ENCODE measurements around the gene SLCO3A1.

SLCO3A1 gene

GRCh38 chr15:92003515-92004067, 150.1 kb downstream of the SLCO3A1 start:
- DNase-seq (ENCODE audit: low read depth in 2 of 2) = no peak

- no peak for DNase-seq (ENCODE audit: low read depth in 2 of 2)
Observed at GRCh38 chr15:92005154-92005553, 151.6 kb downstream of the SLCO3A1 start.

DNA sequence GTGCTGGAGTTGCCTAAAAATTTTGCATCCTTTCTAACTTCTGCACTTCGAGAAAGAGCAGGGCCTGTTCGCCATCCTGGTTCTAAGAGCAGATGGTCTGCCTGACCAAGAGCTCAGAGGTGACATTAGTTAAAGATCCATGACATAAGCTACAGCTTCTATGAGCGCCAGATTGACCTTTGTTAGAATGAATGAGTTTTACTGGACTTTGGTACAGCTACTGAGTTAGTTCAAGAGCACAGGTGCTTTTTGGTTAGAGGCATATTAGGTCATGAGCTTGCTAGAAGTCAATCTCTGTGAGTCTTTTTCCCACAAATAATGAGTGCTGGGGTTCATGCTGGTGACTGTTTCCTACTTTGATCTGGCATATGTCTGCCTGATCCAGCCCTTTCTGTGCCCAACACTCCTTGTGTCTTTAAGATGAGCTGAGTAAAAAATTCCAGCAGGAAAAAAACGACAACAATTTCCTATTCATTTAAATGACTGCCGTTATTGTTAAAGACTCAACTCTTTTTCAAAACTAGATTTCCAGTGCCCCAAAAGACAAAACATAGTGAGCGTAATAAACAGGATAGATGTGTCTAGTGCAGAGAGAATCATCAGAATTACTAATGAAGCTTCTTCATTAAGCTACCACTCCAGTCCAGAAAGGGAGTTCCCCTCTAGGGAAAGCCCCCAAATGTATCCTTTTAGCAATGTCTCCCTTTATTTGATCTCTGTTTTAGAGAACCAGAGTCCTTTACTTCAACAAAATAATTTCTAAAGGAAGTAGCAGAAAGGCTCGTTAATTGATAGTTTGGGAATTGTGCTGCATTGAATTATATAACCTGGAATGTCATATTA, 152.9 kb downstream of the SLCO3A1 start:
- DNase-seq (ENCODE audit: low read depth in 2 of 2) = no peak

DNA sequence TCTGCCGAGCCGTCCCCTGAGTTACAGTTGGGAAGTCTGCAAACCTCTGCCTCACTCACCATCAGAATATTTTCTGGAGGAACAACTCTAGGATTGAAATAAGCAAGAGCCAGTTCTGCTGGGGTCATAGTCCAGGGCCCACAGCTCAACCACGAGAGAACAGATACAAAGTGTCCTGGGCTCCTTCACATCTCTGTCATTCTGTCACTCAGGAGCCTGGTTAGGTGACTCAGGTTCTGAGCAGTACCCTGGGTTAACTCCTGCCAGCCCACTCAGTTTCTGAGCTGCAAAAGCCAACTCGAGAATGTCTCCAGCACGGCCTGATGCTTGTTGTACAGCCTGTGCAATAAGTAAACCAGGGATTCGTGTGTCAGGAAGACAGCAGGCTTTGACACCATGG, 155.7 kb downstream of the SLCO3A1 start:
- DNase-seq (ENCODE audit: low read depth in 2 of 2) = no peak

DNA sequence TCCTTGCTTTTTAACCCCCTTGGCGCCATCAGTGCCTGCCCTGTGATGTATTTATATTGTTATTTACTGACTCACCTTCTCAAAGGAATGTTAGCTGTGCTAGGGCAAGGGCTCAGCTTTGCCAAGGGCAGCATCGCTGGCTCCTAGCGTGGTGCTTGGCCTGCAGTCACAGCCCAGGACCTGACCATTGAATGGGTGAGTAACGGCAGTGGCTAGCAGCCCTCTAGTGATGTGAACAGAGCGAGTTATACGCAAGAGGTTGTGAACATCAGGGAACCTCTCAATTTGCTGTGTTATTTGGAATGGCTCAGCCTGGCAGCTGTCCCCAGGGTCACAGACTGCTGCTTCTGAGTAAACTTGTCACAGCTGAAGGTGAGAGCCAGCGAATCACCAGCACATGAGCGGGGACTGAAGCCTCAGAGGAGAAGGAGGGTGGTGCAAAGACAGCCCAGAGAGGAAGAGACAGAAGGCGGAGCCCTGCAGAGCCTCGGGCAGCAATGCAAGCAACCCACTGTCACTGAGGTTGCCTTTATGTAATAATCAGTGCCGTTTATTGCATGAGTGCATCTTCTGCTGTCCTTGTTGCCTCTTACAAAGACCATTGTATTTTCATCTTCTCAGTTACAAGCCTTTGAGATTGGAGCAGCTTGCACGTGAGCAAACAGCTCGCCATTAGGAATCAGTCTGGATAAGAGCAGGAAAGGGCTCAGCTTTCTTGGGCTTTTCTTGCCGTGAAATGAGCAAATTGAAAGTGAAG, 158.3 kb downstream of the SLCO3A1 start:
- DNase-seq (ENCODE audit: low read depth in 2 of 2) = no peak

DNA sequence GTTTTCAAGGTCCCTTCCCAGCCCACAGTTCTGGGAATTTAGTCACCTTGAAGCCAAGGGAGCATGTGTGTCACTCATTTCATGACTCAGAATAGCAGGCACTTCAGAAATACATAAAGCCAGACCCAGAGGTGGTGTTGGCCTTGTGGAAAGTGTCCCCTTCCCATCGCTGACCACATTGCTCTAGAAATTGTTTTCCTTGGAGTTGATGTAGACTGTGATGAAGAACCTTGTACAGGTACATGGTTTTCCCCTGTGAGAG, 158.8 kb downstream of the SLCO3A1 start:
- no peak for DNase-seq (ENCODE audit: low read depth in 2 of 2)

- no peak for DNase-seq (ENCODE audit: low read depth in 2 of 2)
Observed at GRCh38 chr15:92012881-92013280, 159.4 kb downstream of the SLCO3A1 start.

DNA sequence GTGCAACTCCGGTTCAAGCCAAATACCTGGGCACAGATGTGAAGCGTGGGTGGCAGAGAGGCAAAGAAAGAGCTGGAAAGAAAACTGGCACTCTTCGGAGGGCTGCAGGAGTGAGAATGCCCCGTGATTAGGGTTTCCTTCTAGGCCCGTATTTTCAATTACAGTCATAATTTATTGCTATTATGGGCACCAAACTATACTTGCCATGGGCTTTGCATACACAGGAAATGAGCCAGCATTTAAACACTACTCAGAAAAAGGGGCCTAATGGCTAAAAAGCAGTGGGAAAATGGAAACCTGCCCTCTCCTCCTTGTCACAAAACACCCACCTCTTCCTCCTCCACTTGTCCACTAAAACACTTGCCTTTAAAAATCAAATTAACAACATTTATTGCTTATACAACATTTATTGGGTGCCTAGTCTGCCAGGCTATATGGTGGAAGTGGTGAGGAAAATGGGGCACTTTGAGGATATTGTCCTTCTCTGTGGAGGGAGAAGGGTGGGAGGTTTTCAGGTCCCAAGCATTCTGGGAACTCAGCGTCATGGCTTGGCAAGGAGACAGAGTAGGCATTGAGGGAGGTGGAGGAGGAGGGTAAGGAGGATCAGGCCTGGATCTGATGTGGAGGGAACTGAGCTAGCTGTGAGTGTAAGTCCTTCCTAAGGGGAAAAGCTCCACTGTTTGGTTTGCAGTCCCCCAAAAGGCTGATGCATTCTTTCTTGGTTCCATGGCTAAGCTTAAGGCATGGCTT, 160.9 kb downstream of the SLCO3A1 start:
- DNase-seq (ENCODE audit: low read depth in 2 of 2) = no peak

GRCh38 chr15:92017882-92018534, 164.5 kb downstream of the SLCO3A1 start:
- DNase-seq (ENCODE audit: low read depth in 2 of 2) = no peak

GRCh38 chr15:92018535-92019239, 165.2 kb downstream of the SLCO3A1 start:
- DNase-seq (ENCODE audit: low read depth in 2 of 2) = no peak

DNA sequence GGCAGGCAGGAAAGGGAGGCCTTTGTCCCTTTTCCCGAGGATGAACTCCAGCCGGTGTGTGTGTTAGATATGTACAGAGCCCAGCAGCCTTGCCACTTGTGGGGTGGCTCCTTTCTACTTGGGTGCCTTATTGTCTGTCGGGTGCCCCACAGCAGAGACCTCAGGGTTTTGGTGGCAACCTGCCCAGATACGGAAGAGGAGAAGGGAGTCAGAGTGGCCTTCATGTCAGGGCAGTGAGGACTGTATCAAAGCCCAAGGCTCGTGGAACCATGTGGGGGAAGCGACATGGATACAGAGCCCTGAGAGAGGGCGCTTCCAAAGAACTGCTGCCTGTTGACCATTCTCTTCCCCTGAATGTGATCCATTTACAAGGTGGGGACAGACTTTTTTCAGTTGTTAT, 166.2 kb downstream of the SLCO3A1 start:
- DNase-seq (ENCODE audit: low read depth in 2 of 2) = no peak

DNA sequence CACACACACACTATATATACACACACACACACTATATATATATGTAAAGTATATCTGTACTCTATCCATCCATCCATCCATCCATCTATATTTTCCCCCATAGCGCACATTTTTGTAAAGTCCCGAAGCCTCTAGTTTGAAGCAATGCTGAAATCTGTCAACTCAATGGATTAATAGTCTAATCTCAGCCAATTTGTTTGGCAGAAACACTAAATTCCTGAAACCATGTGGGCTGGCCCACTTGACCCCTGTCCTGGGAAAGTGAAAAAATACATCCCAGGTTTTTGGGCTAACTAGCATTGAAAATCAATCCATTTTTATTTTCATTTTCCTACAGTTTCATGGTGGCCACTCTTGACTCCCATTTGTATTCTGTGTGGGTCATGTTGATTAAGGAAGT, 166.7 kb downstream of the SLCO3A1 start:
- DNase-seq (ENCODE audit: low read depth in 2 of 2) = no peak

DNA sequence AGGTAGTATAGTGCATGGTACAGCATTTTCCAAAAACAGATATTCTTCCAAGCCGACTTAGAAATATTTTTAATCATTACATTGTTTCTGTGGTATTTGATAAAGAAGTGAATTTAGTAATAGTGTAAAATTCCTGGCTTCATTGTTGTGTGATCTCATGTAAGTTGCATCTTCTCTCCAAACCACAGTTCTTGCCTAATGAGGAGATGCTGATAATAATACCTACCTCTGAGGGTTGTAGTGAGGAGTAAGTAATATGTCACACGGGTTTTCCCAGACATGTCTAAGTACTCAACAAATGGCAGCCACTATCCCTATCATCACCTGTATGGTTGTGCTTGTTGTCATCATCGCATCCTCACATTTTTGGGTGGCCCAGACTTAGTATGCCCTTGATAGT, 167.3 kb downstream of the SLCO3A1 start:
- no peak for DNase-seq (ENCODE audit: low read depth in 2 of 2)

DNA sequence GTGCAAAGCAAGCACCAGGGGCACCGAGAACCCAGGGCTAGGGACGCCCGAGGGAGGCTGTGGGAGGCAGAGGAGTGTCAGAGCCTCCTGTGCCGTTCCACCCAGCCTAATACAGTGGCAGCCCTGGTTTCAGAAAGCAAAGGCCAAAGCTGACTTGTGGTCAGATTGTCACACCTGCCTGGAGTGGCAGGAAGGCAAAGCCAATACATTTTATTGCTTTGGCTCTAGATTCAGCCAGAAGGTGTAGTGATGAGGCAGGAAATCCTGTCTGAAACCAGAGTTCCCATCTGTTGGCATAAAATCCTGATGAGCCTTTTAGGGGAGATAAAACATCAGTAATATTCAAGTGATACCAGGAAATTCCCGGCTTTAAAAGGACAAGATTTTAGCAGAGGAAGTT, 168.3 kb downstream of the SLCO3A1 start:
- no peak for DNase-seq (ENCODE audit: low read depth in 2 of 2)

DNA sequence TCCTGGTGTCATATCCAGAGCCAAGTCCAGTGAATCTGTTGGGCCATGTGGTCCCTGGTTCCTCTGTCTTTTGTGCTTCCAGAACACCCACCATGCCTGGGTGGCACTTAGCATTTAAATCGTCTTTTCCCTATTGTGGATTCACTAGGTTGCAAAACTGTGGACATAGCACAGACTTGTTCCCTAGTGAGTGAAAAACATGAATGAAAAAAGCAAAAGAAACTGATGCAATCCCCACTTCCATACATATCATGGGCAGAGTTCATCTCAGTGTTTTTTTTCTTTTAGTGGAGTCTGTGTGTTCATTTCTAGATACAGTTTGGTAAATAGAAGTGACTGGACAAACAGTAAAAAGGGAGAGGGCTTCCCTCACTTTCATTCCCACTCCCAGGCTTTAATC, 170.5 kb downstream of the SLCO3A1 start:
- DNase-seq (ENCODE audit: low read depth in 2 of 2) = no peak

GRCh38 chr15:92025706-92026270, 172.3 kb downstream of the SLCO3A1 start:
- DNase-seq (ENCODE audit: low read depth in 2 of 2) = no peak

DNA sequence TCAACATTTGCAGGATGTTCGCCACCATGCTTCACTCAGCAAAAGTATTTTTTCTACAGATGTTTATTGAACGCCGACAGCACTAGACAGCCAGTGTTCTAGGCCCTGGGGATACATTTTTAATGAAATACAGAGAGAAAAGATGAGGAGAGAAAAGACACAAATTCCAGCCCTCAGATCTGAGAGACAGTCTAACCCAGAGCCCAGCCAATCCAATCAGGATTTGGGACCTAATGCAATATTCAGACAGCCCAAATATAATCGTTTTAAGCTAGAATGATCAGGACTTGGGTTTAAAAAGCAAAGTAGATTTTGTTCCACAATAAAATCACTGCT, 174.8 kb downstream of the SLCO3A1 start:
- DNase-seq (ENCODE audit: low read depth in 2 of 2) = no peak

DNA sequence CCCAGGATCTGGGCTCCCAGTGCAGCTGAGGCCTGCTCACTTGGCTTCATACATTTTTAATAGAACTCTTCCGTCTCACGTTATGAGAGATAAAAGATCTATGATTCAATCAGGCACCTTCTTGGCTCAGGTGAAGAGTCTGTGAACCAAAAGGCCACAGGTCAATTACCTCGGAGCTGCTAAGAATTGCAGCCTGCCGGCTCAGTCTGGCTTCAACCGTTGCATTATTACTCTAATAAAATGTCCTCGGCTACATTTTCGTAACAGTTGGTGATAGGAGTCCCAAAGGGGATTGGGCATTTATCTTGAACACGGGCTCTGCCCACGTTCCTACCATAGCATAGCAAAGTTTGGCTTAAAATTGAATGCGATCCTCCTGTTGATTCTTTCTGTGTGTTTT, 176.3 kb downstream of the SLCO3A1 start:
- DNase-seq (ENCODE audit: low read depth in 2 of 2) = no peak

DNA sequence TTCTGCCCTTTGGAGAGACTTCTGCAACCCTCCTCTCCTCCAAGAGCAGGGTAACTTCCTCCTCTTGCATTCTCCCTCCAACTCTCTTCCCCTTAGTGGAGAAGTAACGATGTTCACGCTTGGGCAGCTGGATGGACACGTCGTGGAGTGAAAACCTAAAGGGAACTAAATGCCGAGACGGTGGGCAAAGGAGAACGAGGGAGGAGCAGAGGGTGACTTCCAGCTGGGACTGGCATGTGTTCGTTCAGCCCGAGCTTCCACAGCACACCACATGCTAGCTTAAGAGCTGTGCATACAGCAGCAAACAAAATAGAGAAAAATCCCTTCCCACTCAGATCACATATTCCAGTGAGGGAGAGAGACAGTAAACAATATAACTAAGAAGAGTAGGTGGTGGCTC, 179.8 kb downstream of the SLCO3A1 start:
- DNase-seq (ENCODE audit: low read depth in 2 of 2) = no peak

DNA sequence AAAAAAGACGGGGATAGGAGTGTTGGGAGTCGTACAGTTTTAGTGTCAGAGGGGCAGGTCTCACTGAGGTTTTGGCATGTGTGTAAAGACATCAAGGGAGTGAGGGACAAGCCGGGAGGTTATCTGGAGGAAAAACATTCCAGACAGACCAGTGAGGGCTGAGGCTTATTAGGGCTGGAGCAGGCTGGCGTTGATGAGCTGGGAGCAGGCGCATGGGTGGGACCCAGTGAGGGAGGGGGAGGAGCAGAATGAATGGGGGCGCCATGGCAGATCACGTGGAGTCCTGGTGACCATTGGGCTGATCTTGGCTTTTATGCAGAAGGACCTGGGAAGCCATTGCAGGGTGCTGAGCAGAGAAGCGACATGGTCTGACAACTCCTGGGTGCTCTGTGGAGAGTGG, 180.2 kb downstream of the SLCO3A1 start:
- DNase-seq (ENCODE audit: low read depth in 2 of 2) = no peak

DNA sequence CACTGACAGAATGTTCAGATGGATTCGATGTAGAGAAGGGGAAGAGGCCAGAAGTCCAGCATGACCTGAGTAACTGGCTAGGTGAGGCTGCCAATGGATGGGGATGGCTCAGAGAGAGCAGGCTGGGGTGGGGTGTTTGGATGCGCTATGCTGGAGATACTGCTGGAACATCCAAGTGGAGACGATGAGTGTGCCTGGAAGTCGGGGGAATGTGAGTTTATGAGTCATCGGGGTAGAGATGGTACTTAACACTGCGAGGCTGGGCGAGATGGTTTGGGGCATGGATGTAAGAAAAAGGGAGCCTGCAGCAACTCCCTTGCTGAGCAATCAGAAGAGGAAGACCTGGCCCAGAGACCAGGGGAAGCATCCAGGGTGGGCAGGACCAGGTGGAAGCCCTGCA, 180.7 kb downstream of the SLCO3A1 start:
- no peak for DNase-seq (ENCODE audit: low read depth in 2 of 2)
